WTC11 (cell line): ENCODE measurements around the gene OR52W1. TPM values are rescaled to one million over a fixed set of nuclear protein-coding genes. Genes with fewer than 3 reads are reported as not detected.

ENCODE experiments used
- ATAC-seq: fragments of 200-7000 bp; cut with Tn5 transposase; 2 replicates; pipeline ENCODE4 v1.10.0; 2021; ENCODE audit warnings: mild to moderate bottlenecking, moderate library complexity
- CTCF ChIA-PET: fragments of 300-600 bp; sonication (Branson Sonifier 250); formaldehyde crosslinking; loops from one replicate; lab custom pipeline; 2021; ENCODE audit warnings: antibody characterized with exemption; lab: Charles Lee
- POLR2A ChIA-PET: fragments of 350-600 bp; sonication (Branson Sonifier 250); formaldehyde crosslinking; loops from one replicate; lab custom pipeline; 2021; ENCODE audit warnings: antibody characterized with exemption; lab: Charles Lee
- DNase-seq: peaks from one replicate; pipeline ENCODE4 v3.0.0; 2021; ENCODE audit warnings: low spot score
- H3K27ac Mint-ChIP-seq: 2 replicates; pipeline ENCODE4 v1.8.0; 2021; ENCODE audit warnings: mixed read lengths
- H3K27me3 Mint-ChIP-seq: 2 replicates; pipeline ENCODE4 v1.8.0; 2021; ENCODE audit warnings: low read depth, mild to moderate bottlenecking, moderate library complexity, mixed read lengths
- H3K36me3 Mint-ChIP-seq: 2 replicates; pipeline ENCODE4 v1.8.0; 2021; ENCODE audit warnings: mixed read lengths
- H3K4me1 Mint-ChIP-seq: 2 replicates; pipeline ENCODE4 v1.8.0; 2022; ENCODE audit warnings: mixed read lengths
- H3K4me3 Mint-ChIP-seq: 2 replicates; pipeline ENCODE4 v1.8.0; 2021; ENCODE audit warnings: mild to moderate bottlenecking, moderate library complexity, mixed read lengths
- H3K9me3 Mint-ChIP-seq: 2 replicates; pipeline ENCODE4 v1.8.0; 2021; ENCODE audit warnings: mixed read lengths
- ARID4B ChIP-seq: sonication (generic); formaldehyde crosslinking; IDR thresholded peaks from 2 replicates; pipeline ENCODE4 v1.8.0; 2023; ENCODE audit warnings: missing genetic modification reagents, mild to moderate bottlenecking, borderline replicate concordance
- ESRRA ChIP-seq: sonication (generic); formaldehyde crosslinking; IDR thresholded peaks from 2 replicates; pipeline ENCODE4 v1.8.1; 2022; ENCODE audit warnings: mild to moderate bottlenecking, missing genetic modification reagents, borderline replicate concordance
- GTF2I ChIP-seq: fragments of 250-450 bp; sonication (Bioruptor Pico); conservative IDR thresholded peaks from 2 replicates; pipeline ENCODE4 v1.4.0; 2021; ENCODE audit warnings: mild to moderate bottlenecking
- KAT7 ChIP-seq: sonication (generic); formaldehyde crosslinking; IDR thresholded peaks from 2 replicates; pipeline ENCODE4 v1.8.1; 2023; ENCODE audit warnings: missing genetic modification reagents, mild to moderate bottlenecking, borderline replicate concordance
- SMAD3 ChIP-seq: sonication (generic); formaldehyde crosslinking; IDR thresholded peaks from 2 replicates; pipeline ENCODE4 v1.8.0; 2022; ENCODE audit warnings: missing genetic modification reagents, mild to moderate bottlenecking, borderline replicate concordance
- TCF7 ChIP-seq: sonication (generic); formaldehyde crosslinking; IDR thresholded peaks from 2 replicates; pipeline ENCODE4 v1.8.0; 2022; ENCODE audit warnings: mild to moderate bottlenecking, low read depth, missing genetic modification reagents, moderate library complexity
- ZNF219 ChIP-seq: sonication (generic); formaldehyde crosslinking; IDR thresholded peaks from 2 replicates; pipeline ENCODE4 v1.8.0; 2023; ENCODE audit warnings: missing genetic modification reagents, mild to moderate bottlenecking, borderline replicate concordance
- ZNF232 ChIP-seq: sonication (generic); formaldehyde crosslinking; IDR thresholded peaks from 2 replicates; pipeline ENCODE4 v1.8.0; 2022; ENCODE audit warnings: mild to moderate bottlenecking, missing genetic modification reagents
- ZNF671 ChIP-seq: fragments of 250-450 bp; sonication (Bioruptor Pico); IDR thresholded peaks from 2 replicates; pipeline ENCODE4 v1.8.0; 2021; ENCODE audit warnings: mild to moderate bottlenecking
- total RNA-seq: library from RNA; stranded (reverse); gene quantifications from 3 replicates; pipeline ENCODE4 v1.2.3, GENCODE V29; 2021
- TF ChIP-seq, protein P1 (sequence below): sonication (generic); formaldehyde crosslinking; IDR thresholded peaks from 2 replicates; pipeline ENCODE4 v1.8.0; 2022; ENCODE audit warnings: mild to moderate bottlenecking, missing genetic modification reagents
- TF ChIP-seq, protein P2 (sequence below): sonication (generic); formaldehyde crosslinking; IDR thresholded peaks from 2 replicates; pipeline ENCODE4 v1.8.1; 2023; ENCODE audit warnings: mild to moderate bottlenecking, missing genetic modification reagents, moderate library complexity
- TF ChIP-seq, protein P3 (sequence below): fragments of 250-450 bp; sonication (Bioruptor Pico); IDR thresholded peaks from 2 replicates; pipeline ENCODE4 v1.9.0; 2021; ENCODE audit warnings: mild to moderate bottlenecking
- TF ChIP-seq, protein P4 (sequence below): fragments of 250-450 bp; sonication (Bioruptor Pico); IDR thresholded peaks from 2 replicates; pipeline ENCODE4 v1.9.0; 2021; ENCODE audit warnings: mild to moderate bottlenecking
- TF ChIP-seq, protein P5 (sequence below): sonication (generic); formaldehyde crosslinking; IDR thresholded peaks from 2 replicates; pipeline ENCODE4 v1.8.1; 2023; ENCODE audit warnings: mild to moderate bottlenecking, missing genetic modification reagents, borderline replicate concordance

The OR52W1 gene
- total RNA-seq, 1 experiment from 2014 or later, result not detected

GRCh38 chr11:6197466-6198200 is 1.4 kb upstream of the OR52W1 start (continued):
- TF ChIP-seq, protein P1, sequence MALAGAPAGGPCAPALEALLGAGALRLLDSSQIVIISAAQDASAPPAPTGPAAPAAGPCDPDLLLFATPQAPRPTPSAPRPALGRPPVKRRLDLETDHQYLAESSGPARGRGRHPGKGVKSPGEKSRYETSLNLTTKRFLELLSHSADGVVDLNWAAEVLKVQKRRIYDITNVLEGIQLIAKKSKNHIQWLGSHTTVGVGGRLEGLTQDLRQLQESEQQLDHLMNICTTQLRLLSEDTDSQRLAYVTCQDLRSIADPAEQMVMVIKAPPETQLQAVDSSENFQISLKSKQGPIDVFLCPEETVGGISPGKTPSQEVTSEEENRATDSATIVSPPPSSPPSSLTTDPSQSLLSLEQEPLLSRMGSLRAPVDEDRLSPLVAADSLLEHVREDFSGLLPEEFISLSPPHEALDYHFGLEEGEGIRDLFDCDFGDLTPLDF (CRISPR knock-in tag), result no peak
- TF ChIP-seq, protein P2, sequence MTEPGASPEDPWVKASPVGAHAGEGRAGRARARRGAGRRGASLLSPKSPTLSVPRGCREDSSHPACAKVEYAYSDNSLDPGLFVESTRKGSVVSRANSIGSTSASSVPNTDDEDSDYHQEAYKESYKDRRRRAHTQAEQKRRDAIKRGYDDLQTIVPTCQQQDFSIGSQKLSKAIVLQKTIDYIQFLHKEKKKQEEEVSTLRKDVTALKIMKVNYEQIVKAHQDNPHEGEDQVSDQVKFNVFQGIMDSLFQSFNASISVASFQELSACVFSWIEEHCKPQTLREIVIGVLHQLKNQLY, result no peak
- TF ChIP-seq ESRRA (CRISPR knock-in tag) (no peak), KAT7 (no peak), ARID4B (CRISPR knock-in tag) (no peak)
- TF ChIP-seq, all 79 proteins: peak for 0

- Mint-ChIP-seq H3K4me3 (no peak overlapping the region), H3K9me3 (no peaks in the 10 kb centered on the region), H3K27ac (no peak overlapping the region), H3K36me3 (no peaks in the 10 kb centered on the region), H3K4me1 (peaks cover 9% of the 10 kb centered on the region), H3K27me3 (no peaks in the 10 kb centered on the region)
- ChIA-PET CTCF (interaction anchor here (0.9 to 1.2 kb wide), 5 partner anchors 28 to 209 kb away, joined by 3 to 4 read pairs (median 3); no protein-coding TSS in a partner anchor), POLR2A (no interaction called here)
- DNase-seq (no peak), ATAC-seq (no peak)
- TF ChIP-seq ZNF219 (CRISPR knock-in tag) (no peak), SMAD3 (CRISPR knock-in tag) (no peak), GTF2I (no peak)
- TF ChIP-seq, protein P3, sequence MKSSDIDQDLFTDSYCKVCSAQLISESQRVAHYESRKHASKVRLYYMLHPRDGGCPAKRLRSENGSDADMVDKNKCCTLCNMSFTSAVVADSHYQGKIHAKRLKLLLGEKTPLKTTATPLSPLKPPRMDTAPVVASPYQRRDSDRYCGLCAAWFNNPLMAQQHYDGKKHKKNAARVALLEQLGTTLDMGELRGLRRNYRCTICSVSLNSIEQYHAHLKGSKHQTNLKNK (CRISPR knock-in tag), result no peak
Measured at GRCh38 chr11:6200975-6201374, 2.0 kb downstream of the OR52W1 start.

DNA sequence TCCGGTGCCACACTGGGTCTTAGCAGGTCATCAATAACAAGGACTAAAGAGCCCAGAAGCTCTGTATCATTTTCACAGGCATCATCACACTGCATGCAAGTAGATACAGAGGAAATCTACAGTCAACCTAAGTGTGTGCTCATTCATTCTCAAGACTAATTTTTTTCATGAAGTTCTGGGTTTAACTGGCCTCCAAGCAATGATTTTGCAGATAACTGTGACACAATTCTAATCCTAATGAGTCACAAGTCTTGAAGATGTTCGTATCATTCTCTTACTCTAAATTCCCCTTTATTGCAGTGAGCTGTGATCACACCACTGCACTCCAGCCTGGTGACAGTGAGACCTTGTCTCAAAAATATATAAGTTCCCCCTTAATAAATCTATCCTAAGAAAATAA is 2.5 kb downstream of the OR52W1 start:
- no peaks in the 10 kb centered on the region for H3K36me3 Mint-ChIP-seq
- DNase-seq (no peak), ATAC-seq (no peak)
- no peaks in the 10 kb centered on the region for H3K27me3 Mint-ChIP-seq
- H3K27ac Mint-ChIP-seq, result no peak overlapping the region
- no peaks in the 10 kb centered on the region for H3K9me3 Mint-ChIP-seq
- peaks cover 9% of the 10 kb centered on the region for H3K4me1 Mint-ChIP-seq
- ChIA-PET CTCF (interaction anchor here (0.9 to 1.2 kb wide), 5 partner anchors 28 to 209 kb away, joined by 3 to 4 read pairs (median 3); no protein-coding TSS in a partner anchor), POLR2A (no interaction called here)
- no peak for TF ChIP-seq TCF7 (CRISPR knock-in tag)
- TF ChIP-seq KAT7, result no peak
- H3K4me3 Mint-ChIP-seq, result no peak overlapping the region

DNA sequence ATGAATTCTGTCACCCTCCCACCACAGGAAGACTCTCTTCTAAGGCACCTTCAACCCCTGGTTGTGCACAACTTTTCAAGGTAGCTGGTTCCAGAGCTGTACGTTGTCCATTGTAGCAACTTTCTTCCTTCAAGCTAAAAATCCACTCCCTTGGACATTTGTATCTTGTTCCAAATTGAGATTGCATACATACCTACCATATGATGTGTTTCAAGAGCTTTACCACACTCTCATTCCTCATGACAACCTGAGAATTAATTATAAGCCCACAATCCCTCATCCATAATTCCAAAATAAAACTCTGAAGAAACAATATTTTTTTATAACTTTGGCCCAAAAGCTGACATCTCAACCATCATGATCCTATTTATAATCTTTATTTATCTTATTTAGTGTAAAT is 3.0 kb downstream of the OR52W1 start:
- POLR2A ChIA-PET, result no interaction called here
- no peak for TF ChIP-seq ZNF671 (CRISPR knock-in tag)
- TF ChIP-seq, protein P4, sequence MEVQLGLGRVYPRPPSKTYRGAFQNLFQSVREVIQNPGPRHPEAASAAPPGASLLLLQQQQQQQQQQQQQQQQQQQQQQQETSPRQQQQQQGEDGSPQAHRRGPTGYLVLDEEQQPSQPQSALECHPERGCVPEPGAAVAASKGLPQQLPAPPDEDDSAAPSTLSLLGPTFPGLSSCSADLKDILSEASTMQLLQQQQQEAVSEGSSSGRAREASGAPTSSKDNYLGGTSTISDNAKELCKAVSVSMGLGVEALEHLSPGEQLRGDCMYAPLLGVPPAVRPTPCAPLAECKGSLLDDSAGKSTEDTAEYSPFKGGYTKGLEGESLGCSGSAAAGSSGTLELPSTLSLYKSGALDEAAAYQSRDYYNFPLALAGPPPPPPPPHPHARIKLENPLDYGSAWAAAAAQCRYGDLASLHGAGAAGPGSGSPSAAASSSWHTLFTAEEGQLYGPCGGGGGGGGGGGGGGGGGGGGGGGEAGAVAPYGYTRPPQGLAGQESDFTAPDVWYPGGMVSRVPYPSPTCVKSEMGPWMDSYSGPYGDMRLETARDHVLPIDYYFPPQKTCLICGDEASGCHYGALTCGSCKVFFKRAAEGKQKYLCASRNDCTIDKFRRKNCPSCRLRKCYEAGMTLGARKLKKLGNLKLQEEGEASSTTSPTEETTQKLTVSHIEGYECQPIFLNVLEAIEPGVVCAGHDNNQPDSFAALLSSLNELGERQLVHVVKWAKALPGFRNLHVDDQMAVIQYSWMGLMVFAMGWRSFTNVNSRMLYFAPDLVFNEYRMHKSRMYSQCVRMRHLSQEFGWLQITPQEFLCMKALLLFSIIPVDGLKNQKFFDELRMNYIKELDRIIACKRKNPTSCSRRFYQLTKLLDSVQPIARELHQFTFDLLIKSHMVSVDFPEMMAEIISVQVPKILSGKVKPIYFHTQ (CRISPR knock-in tag), result no peak
- no peak for TF ChIP-seq ZNF232 (CRISPR knock-in tag)
- TF ChIP-seq, protein P5, sequence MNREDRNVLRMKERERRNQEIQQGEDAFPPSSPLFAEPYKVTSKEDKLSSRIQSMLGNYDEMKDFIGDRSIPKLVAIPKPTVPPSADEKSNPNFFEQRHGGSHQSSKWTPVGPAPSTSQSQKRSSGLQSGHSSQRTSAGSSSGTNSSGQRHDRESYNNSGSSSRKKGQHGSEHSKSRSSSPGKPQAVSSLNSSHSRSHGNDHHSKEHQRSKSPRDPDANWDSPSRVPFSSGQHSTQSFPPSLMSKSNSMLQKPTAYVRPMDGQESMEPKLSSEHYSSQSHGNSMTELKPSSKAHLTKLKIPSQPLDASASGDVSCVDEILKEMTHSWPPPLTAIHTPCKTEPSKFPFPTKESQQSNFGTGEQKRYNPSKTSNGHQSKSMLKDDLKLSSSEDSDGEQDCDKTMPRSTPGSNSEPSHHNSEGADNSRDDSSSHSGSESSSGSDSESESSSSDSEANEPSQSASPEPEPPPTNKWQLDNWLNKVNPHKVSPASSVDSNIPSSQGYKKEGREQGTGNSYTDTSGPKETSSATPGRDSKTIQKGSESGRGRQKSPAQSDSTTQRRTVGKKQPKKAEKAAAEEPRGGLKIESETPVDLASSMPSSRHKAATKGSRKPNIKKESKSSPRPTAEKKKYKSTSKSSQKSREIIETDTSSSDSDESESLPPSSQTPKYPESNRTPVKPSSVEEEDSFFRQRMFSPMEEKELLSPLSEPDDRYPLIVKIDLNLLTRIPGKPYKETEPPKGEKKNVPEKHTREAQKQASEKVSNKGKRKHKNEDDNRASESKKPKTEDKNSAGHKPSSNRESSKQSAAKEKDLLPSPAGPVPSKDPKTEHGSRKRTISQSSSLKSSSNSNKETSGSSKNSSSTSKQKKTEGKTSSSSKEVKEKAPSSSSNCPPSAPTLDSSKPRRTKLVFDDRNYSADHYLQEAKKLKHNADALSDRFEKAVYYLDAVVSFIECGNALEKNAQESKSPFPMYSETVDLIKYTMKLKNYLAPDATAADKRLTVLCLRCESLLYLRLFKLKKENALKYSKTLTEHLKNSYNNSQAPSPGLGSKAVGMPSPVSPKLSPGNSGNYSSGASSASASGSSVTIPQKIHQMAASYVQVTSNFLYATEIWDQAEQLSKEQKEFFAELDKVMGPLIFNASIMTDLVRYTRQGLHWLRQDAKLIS (CRISPR knock-in tag), result no peak

More for the DNA sequence above, 3.0 kb downstream of the OR52W1 start:
- H3K27me3 Mint-ChIP-seq, result no peaks in the 10 kb centered on the region
- no peaks in the 10 kb centered on the region for H3K9me3 Mint-ChIP-seq
- DNase-seq, result no peak
- peaks cover 9% of the 10 kb centered on the region for H3K4me1 Mint-ChIP-seq
- no peak for ATAC-seq
- H3K36me3 Mint-ChIP-seq, result no peaks in the 10 kb centered on the region
- CTCF ChIA-PET, result interaction anchor here (1.2 kb wide), 1 partner anchor 97 kb away, joined by 4 read pairs; no protein-coding TSS in a partner anchor
- H3K27ac Mint-ChIP-seq, result no peak overlapping the region
- H3K4me3 Mint-ChIP-seq, result no peak overlapping the region
